H9 (cell line): ENCODE results near the gene ACOXL. TPM values are rescaled to one million over a fixed set of nuclear protein-coding genes. Genes with fewer than 3 reads are reported as not detected.
"Not testable (repeated sequence)": the region's sequence is repeated elsewhere in the genome, so short reads cannot be mapped to it uniquely, and the experiment has no call there.

Experiments
- DNase-seq: peaks from one replicate; pipeline ENCODE4 v3.0.0-alpha.2; 2017
- H2AFZ ChIP-seq: one replicate; pipeline ENCODE4 v1.6.1; 2013; ENCODE audit warnings: mild to moderate bottlenecking, low read length, control low read depth, moderate library complexity
- H2AK5ac ChIP-seq: 2 replicates; pipeline ENCODE4 v1.6.1; 2013; ENCODE audit warnings: low read length, control low read depth, mixed read lengths; ENCODE audit not compliant: insufficient read length
- H2BK120ac ChIP-seq: one replicate; pipeline ENCODE4 v1.6.1; 2013; ENCODE audit warnings: low read depth, mild to moderate bottlenecking, low read length, control low read depth, inconsistent platforms; ENCODE audit not compliant: poor library complexity, severe bottlenecking
- H2BK12ac ChIP-seq: 2 replicates; pipeline ENCODE4 v1.6.1; 2013; ENCODE audit warnings: low read length, control low read depth, mixed read lengths, low read depth; ENCODE audit not compliant: insufficient read length
- H2BK15ac ChIP-seq: 2 replicates; pipeline ENCODE4 v1.6.1; 2013; ENCODE audit warnings: low read depth, low read length, control low read depth
- H2BK20ac ChIP-seq: one replicate; pipeline ENCODE4 v1.6.1; 2013; ENCODE audit warnings: low read depth, mild to moderate bottlenecking, low read length, control low read depth, inconsistent platforms; ENCODE audit not compliant: poor library complexity, severe bottlenecking
- H2BK5ac ChIP-seq: 2 replicates; pipeline ENCODE4 v1.6.1; 2013; ENCODE audit warnings: low read length, control low read depth, mixed read lengths; ENCODE audit not compliant: insufficient read length
- H3K14ac ChIP-seq: 2 replicates; pipeline ENCODE4 v1.6.1; 2013; ENCODE audit warnings: low read length, control low read depth; ENCODE audit not compliant: insufficient read depth
- H3K18ac ChIP-seq: 2 replicates; pipeline ENCODE4 v1.6.1; 2013; ENCODE audit warnings: low read depth, mild to moderate bottlenecking, mixed read lengths, low read length, control low read depth; ENCODE audit not compliant: insufficient read length
- H3K23ac ChIP-seq: 2 replicates; pipeline ENCODE4 v1.6.1; 2013; ENCODE audit warnings: low read length, control low read depth, mixed read lengths, low read depth; ENCODE audit not compliant: insufficient read length
- H3K23me2 ChIP-seq: 2 replicates; pipeline ENCODE4 v1.6.1; 2013; ENCODE audit warnings: low read depth, mild to moderate bottlenecking, mixed read lengths, low read length, control low read depth; ENCODE audit not compliant: insufficient read length, poor library complexity, severe bottlenecking
- H3K27ac ChIP-seq: 2 replicates; pipeline ENCODE4 v1.5.1; 2013; ENCODE audit warnings: low read length, control low read depth, mixed read lengths, low read depth; ENCODE audit not compliant: insufficient read length
- H3K27me3 ChIP-seq: 2 replicates; pipeline ENCODE4 v1.6.1; 2013; ENCODE audit warnings: low read length, control low read depth, inconsistent platforms; ENCODE audit not compliant: insufficient read depth
- H3K4ac ChIP-seq: 2 replicates; pipeline ENCODE4 v1.6.1; 2013; ENCODE audit warnings: low read depth, mild to moderate bottlenecking, control low read depth, inconsistent platforms, low read length, moderate library complexity
- H3K4me1 ChIP-seq: 2 replicates; pipeline ENCODE4 v1.6.1; 2013; ENCODE audit warnings: low read length, control low read depth, inconsistent platforms; ENCODE audit not compliant: insufficient read depth
- H3K4me2 ChIP-seq: 2 replicates; pipeline ENCODE4 v1.6.1; 2013; ENCODE audit warnings: low read length, control low read depth, mixed read lengths; ENCODE audit not compliant: insufficient read length, insufficient read depth
- H3K56ac ChIP-seq: 2 replicates; pipeline ENCODE4 v1.6.1; 2013; ENCODE audit warnings: low read depth, mild to moderate bottlenecking, mixed read lengths, low read length, control low read depth; ENCODE audit not compliant: insufficient read length
- H3K79me1 ChIP-seq: 2 replicates; pipeline ENCODE4 v1.6.1; 2013; ENCODE audit warnings: low read depth, mild to moderate bottlenecking, moderate library complexity, low read length, control low read depth, inconsistent platforms; ENCODE audit not compliant: insufficient read depth, poor library complexity, severe bottlenecking
- H3K79me2 ChIP-seq: 2 replicates; pipeline ENCODE4 v1.6.1; 2013; ENCODE audit warnings: low read length, control low read depth, inconsistent platforms; ENCODE audit not compliant: insufficient read depth
- H3K9ac ChIP-seq: 2 replicates; pipeline ENCODE4 v1.6.1; 2013; ENCODE audit warnings: low read length, control low read depth, mixed read lengths; ENCODE audit not compliant: insufficient read length; ENCODE audit errors: extremely low read depth
- H3K9me3 ChIP-seq: one replicate; pipeline ENCODE4 v1.6.1; 2013; ENCODE audit warnings: low read depth, low read length, inconsistent platforms; ENCODE audit not compliant: control insufficient read depth
- H3T11ph ChIP-seq: one replicate; pipeline ENCODE4 v1.6.1; 2013; ENCODE audit warnings: mild to moderate bottlenecking, low read length, control low read depth, inconsistent platforms
- H4K20me1 ChIP-seq: one replicate; pipeline ENCODE4 v1.6.1; 2013; ENCODE audit not compliant: control insufficient read depth, insufficient read length, insufficient read depth
- H4K5ac ChIP-seq: 2 replicates; pipeline ENCODE4 v1.6.1; 2013; ENCODE audit warnings: low read depth, mild to moderate bottlenecking, mixed read lengths, low read length, control low read depth; ENCODE audit not compliant: insufficient read length
- H4K8ac ChIP-seq: replicated peaks from 2 replicates; pipeline ENCODE4 v1.6.1; 2013; ENCODE audit warnings: low read length, control low read depth, mixed read lengths, low read depth; ENCODE audit not compliant: insufficient read length
- H4K91ac ChIP-seq: 2 replicates; pipeline ENCODE4 v1.6.1; 2013; ENCODE audit warnings: low read depth, mild to moderate bottlenecking, moderate library complexity, mixed read lengths, low read length, control low read depth; ENCODE audit not compliant: insufficient read length
- H3K27ac Mint-ChIP-seq, 3 experiments: 2 replicates in 2 of 3; 3 replicates in 1 of 3; pipeline ENCODE4 v1.8.0; 2020 to 2021; ENCODE audit warnings: mixed read lengths in 3 of 3, mild to moderate bottlenecking in 1 of 3, moderate library complexity in 1 of 3
- H3K27me3 Mint-ChIP-seq: 2 replicates; pipeline ENCODE4 v1.8.0; 2021; ENCODE audit warnings: low read depth, mild to moderate bottlenecking, moderate library complexity, mixed read lengths
- H3K36me3 Mint-ChIP-seq, 3 experiments: 2 replicates in 2 of 3; 3 replicates in 1 of 3; pipeline ENCODE4 v1.8.0; 2020 to 2021; ENCODE audit warnings: low read depth in 3 of 3, mixed read lengths in 3 of 3; ENCODE audit not compliant: insufficient read depth in 1 of 3
- H3K4me1 Mint-ChIP-seq, 2 experiments: 2 replicates each; pipeline ENCODE4 v1.8.0; 2020; ENCODE audit warnings: mixed read lengths in 2 of 2
- H3K4me3 Mint-ChIP-seq, 2 experiments: 2 replicates in 1 of 2; 3 replicates in 1 of 2; pipeline ENCODE4 v1.8.0; 2020 to 2021; ENCODE audit warnings: mild to moderate bottlenecking in 2 of 2, mixed read lengths in 2 of 2, moderate library complexity in 1 of 2
- H3K9me3 Mint-ChIP-seq, 2 experiments: 2 replicates in 1 of 2; 3 replicates in 1 of 2; pipeline ENCODE4 v1.8.0; 2020; ENCODE audit warnings: mild to moderate bottlenecking in 2 of 2, mixed read lengths in 2 of 2, moderate library complexity in 1 of 2
- WGBS: extraction: QIAGEN DNeasy Blood & Tissue Kit; methylation state at CpG from one replicate; pipeline ENCODE4 v1.1.7; 2013; ENCODE audit warnings: missing lambda C conversion rate, low lambda C conversion rate, mixed read lengths; ENCODE audit not compliant: insufficient read length; ENCODE audit errors: extremely low coverage; 5-methylcytosine and 5-hydroxymethylcytosine counted together
- total RNA-seq: library from RNA; stranded (reverse); gene quantifications from 2 replicates; pipeline ENCODE4 v1.2.1, GENCODE V29; 2021
- TF ChIP-seq, protein P1 (sequence below): fragments of 200-600 bp; sonication (generic); conservative IDR thresholded peaks from 3 replicates; pipeline ENCODE4 v1.8.0; 2021; ENCODE audit warnings: antibody characterized with exemption, mild to moderate bottlenecking

ACOXL gene
- total RNA-seq, 1 experiment from 2014 or later, result 37.6 TPM

- Mint-ChIP-seq H3K27me3 (no peaks in the 10 kb centered on the region; the same call in 1 of the 2 replicates), H3K4me3 (no peak overlapping the region), H3K36me3 (peaks cover 3 to 13% (median 11%) of the 10 kb centered on the region in 3 experiments; a peak in 6 of 7 replicates), H3K4me1 (no peaks in the 10 kb centered on the region), H3K27ac (no peak overlapping the region), H3K9me3 (no peaks in the 10 kb centered on the region; a peak in 1 of 5 replicates)
- no peak overlapping the region for H3K23ac ChIP-seq
- no peak overlapping the region for H3K27ac ChIP-seq
- no peak overlapping the region for H3K56ac ChIP-seq
- TF ChIP-seq, protein P1, sequence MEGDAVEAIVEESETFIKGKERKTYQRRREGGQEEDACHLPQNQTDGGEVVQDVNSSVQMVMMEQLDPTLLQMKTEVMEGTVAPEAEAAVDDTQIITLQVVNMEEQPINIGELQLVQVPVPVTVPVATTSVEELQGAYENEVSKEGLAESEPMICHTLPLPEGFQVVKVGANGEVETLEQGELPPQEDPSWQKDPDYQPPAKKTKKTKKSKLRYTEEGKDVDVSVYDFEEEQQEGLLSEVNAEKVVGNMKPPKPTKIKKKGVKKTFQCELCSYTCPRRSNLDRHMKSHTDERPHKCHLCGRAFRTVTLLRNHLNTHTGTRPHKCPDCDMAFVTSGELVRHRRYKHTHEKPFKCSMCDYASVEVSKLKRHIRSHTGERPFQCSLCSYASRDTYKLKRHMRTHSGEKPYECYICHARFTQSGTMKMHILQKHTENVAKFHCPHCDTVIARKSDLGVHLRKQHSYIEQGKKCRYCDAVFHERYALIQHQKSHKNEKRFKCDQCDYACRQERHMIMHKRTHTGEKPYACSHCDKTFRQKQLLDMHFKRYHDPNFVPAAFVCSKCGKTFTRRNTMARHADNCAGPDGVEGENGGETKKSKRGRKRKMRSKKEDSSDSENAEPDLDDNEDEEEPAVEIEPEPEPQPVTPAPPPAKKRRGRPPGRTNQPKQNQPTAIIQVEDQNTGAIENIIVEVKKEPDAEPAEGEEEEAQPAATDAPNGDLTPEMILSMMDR, result no peak
- no peak overlapping the region for H3K4ac ChIP-seq
- whole genome bisulfite sequencing, result no CpG with 5 or more reads among the region's 2 CpGs
- H3K4me1 ChIP-seq, result no peaks in the 10 kb centered on the region
- H2BK12ac ChIP-seq, result no peak overlapping the region
- no peak overlapping the region for H2AFZ ChIP-seq
- no peak overlapping the region for H2BK20ac ChIP-seq
- H2BK5ac ChIP-seq, result no peak overlapping the region
- no peak overlapping the region for H3K14ac ChIP-seq
- H2AK5ac ChIP-seq, result no peak overlapping the region
- H3K79me2 ChIP-seq, result no peaks in the 10 kb centered on the region
- no peak overlapping the region for H4K91ac ChIP-seq
- no peak overlapping the region for H2BK120ac ChIP-seq
- no peak overlapping the region for H4K8ac ChIP-seq
- no peaks in the 10 kb centered on the region for H3K79me1 ChIP-seq
- H2BK15ac ChIP-seq, result no peak overlapping the region
- H3T11ph ChIP-seq, result no peak overlapping the region
- H3K27me3 ChIP-seq, result no peaks in the 10 kb centered on the region
- H4K20me1 ChIP-seq, result no peaks in the 10 kb centered on the region
- no peak overlapping the region for H3K4me2 ChIP-seq
- H3K9ac ChIP-seq, result no peak overlapping the region
- H3K9me3 ChIP-seq, result no peaks in the 10 kb centered on the region
- no peaks in the 10 kb centered on the region for H3K23me2 ChIP-seq
- no peak overlapping the region for H3K18ac ChIP-seq
- DNase-seq, result no peak
- H4K5ac ChIP-seq, result no peak overlapping the region
Measured at GRCh38 chr2:110960954-110961353, 228.6 kb downstream of the ACOXL start.

- not testable (repeated sequence) for H3K9me3 Mint-ChIP-seq, H4K20me1 ChIP-seq, H3K23ac ChIP-seq, H4K8ac ChIP-seq, H3K27me3 Mint-ChIP-seq, H3T11ph ChIP-seq, H3K27ac Mint-ChIP-seq, H3K14ac ChIP-seq, H3K4me2 ChIP-seq, H3K9ac ChIP-seq, H2BK15ac ChIP-seq, H2BK5ac ChIP-seq, H4K91ac ChIP-seq, H2AK5ac ChIP-seq, H3K23me2 ChIP-seq, H2BK12ac ChIP-seq, H3K18ac ChIP-seq, H4K5ac ChIP-seq, H2BK120ac ChIP-seq, H3K79me2 ChIP-seq, H3K27ac ChIP-seq, H3K27me3 ChIP-seq, H2BK20ac ChIP-seq, H3K9me3 ChIP-seq, H3K4me1 ChIP-seq, H3K4ac ChIP-seq, H3K79me1 ChIP-seq, DNase-seq, H3K4me1 Mint-ChIP-seq, H3K4me3 Mint-ChIP-seq, H3K56ac ChIP-seq, H2AFZ ChIP-seq
- no CpG with 5 or more reads among the region's 3 CpGs for WGBS
- H3K36me3 Mint-ChIP-seq, result peaks cover 3 to 16% (median 15%) of the 10 kb centered on the region in 3 experiments
Measured at GRCh38 chr2:110961643-110962042, 229.3 kb downstream of the ACOXL start.
